SIG-M5 (cell line): ENCODE measurements around the gene RACK1.

Experiments used
- DNase-seq: peaks from one replicate; lab custom pipeline; 2025; lab: John Stamatoyannopoulos, UW

Gene RACK1

GRCh38 chr5:181195249-181195761 lies 48.4 kb downstream of the RACK1 start:
- no peak for DNase-seq

GRCh38 chr5:181194489-181195248 lies 49.0 kb downstream of the RACK1 start:
- DNase-seq = no peak

- no peak for DNase-seq
Measured at GRCh38 chr5:181193656-181194055, 50.0 kb downstream of the RACK1 start.

- no peak for DNase-seq
Measured at GRCh38 chr5:181192337-181193046, 51.2 kb downstream of the RACK1 start.

GRCh38 chr5:181191526-181192336 lies 52.0 kb downstream of the RACK1 start:
- DNase-seq = no peak

- DNase-seq = no peak
Measured at GRCh38 chr5:181190711-181191525, 52.8 kb downstream of the RACK1 start.

GRCh38 chr5:181189962-181190710 lies 53.6 kb downstream of the RACK1 start:
- DNase-seq = no peak

- no peak for DNase-seq
Measured at GRCh38 chr5:181189363-181189961, 54.2 kb downstream of the RACK1 start.

GRCh38 chr5:181188700-181189362 lies 54.9 kb downstream of the RACK1 start:
- DNase-seq = no peak

- DNase-seq = no peak
Measured at GRCh38 chr5:181187500-181188213, 56.0 kb downstream of the RACK1 start.

- no peak for DNase-seq
Measured at GRCh38 chr5:181186986-181187499, 56.7 kb downstream of the RACK1 start.
